HepG2 (cell line): ENCODE results near the gene TAS1R1. TPM values are rescaled to one million over a fixed set of nuclear protein-coding genes. Genes with fewer than 3 reads are reported as not detected.

Experiments used
- ATF3 ChIP-seq: sonication (generic); formaldehyde crosslinking; IDR thresholded peaks from 2 replicates; pipeline ENCODE4 v1.4.0; 2020; ENCODE audit warnings: missing genetic modification reagents
- EP300 ChIP-seq, 3 experiments: sonication (generic) in 1 of 3; formaldehyde crosslinking in 1 of 3; IDR thresholded peaks; 2 replicates each; pipeline versions ENCODE4 v1.5.1 to v1.6.1; 2011 to 2020; ENCODE audit warnings: low read depth in 2 of 3, low read length in 2 of 3, borderline replicate concordance in 1 of 3, improper control_type of control experiment in 1 of 3, mild to moderate bottlenecking in 1 of 3, missing genetic modification reagents in 1 of 3, moderate library complexity in 1 of 3
- FOXJ3 ChIP-seq: sonication (generic); formaldehyde crosslinking; IDR thresholded peaks from 2 replicates; pipeline ENCODE4 v1.4.0; 2020; ENCODE audit warnings: missing genetic modification reagents, mild to moderate bottlenecking, borderline replicate concordance
- HOXA5 ChIP-seq: sonication (generic); formaldehyde crosslinking; IDR thresholded peaks from 2 replicates; pipeline ENCODE4 v1.4.0; 2020; ENCODE audit warnings: missing genetic modification reagents
- MAX ChIP-seq: IDR thresholded peaks from 2 replicates; pipeline ENCODE4 v1.6.1; 2012; ENCODE audit warnings: inconsistent platforms
- PAXIP1 ChIP-seq: sonication (generic); formaldehyde crosslinking; conservative IDR thresholded peaks from 2 replicates; pipeline ENCODE4 v1.4.0; 2020; ENCODE audit warnings: mild to moderate bottlenecking, missing genetic modification reagents, moderate library complexity
- SPEN ChIP-seq: sonication (generic); formaldehyde crosslinking; IDR thresholded peaks from 2 replicates; pipeline ENCODE4 v1.5.1; 2020; ENCODE audit warnings: low read depth, mild to moderate bottlenecking, missing genetic modification reagents
- UBTF ChIP-seq: sonication (generic); formaldehyde crosslinking; IDR thresholded peaks from 2 replicates; pipeline ENCODE4 v1.4.0; 2020; ENCODE audit warnings: mild to moderate bottlenecking, missing genetic modification reagents
- ZNF280D ChIP-seq: sonication (generic); formaldehyde crosslinking; IDR thresholded peaks from 2 replicates; pipeline ENCODE4 v1.5.1; 2020; ENCODE audit warnings: mild to moderate bottlenecking, missing genetic modification reagents
- ZNF317 ChIP-seq: sonication (generic); formaldehyde crosslinking; IDR thresholded peaks from 2 replicates; pipeline ENCODE4 v1.5.0; 2020; ENCODE audit warnings: mild to moderate bottlenecking, missing genetic modification reagents
- ZNF597 ChIP-seq: sonication (generic); formaldehyde crosslinking; IDR thresholded peaks from 2 replicates; pipeline ENCODE4 v1.5.0; 2020; ENCODE audit warnings: missing genetic modification reagents
- ZNF704 ChIP-seq: sonication (generic); formaldehyde crosslinking; IDR thresholded peaks from 2 replicates; pipeline ENCODE4 v1.8.1; 2023; ENCODE audit warnings: mild to moderate bottlenecking, inconsistent platforms, moderate library complexity, missing genetic modification reagents, borderline replicate concordance
- ZNF784 ChIP-seq: sonication (generic); formaldehyde crosslinking; IDR thresholded peaks from 2 replicates; pipeline ENCODE4 v1.5.1; 2020; ENCODE audit warnings: missing genetic modification reagents, mild to moderate bottlenecking, borderline replicate concordance
- polyA plus RNA-seq, 8 experiments: library from polyadenylated mRNA; depleted of rRNA in 3 of 8; stranded (reverse) in 7 of 8; unstranded in 1 of 8; fragments of >200 nt; fragmentation: Illumina TruSeq in 4 of 8; extraction: Trizol in 4 of 8; gene quantifications; 2 replicates each; pipeline versions ENCODE4 v1.2.1 to v1.2.3, GENCODE V29; 2011 to 2016; ENCODE audit warnings: low read depth in 4 of 8, missing spikeins in 1 of 8, mixed read lengths in 1 of 8; ENCODE audit not compliant: insufficient read depth in 1 of 8
- total RNA-seq, 5 experiments: library from RNA; depleted of rRNA; stranded (reverse); fragments of >200 nt; fragmentation: Illumina TruSeq; extraction: Trizol; gene quantifications; 2 replicates each; pipeline ENCODE4 v1.2.3, GENCODE V29; 2016; ENCODE audit warnings: low read depth in 1 of 5

TAS1R1 gene
- total and polyA plus RNA-seq, 2 of the 13 experiments (the other 11 are each of a cell fraction or from before 2014, with no cell fraction given): 1.4 to 1.6 TPM

- TF ChIP-seq ZNF704 (CRISPR knock-in tag): 0 out of 2 replicates have a peak, but pooled peaks have one; percentile 33
- no peak; the same call in 1 of the 2 replicates for TF ChIP-seq HOXA5 (CRISPR knock-in tag)
- no peak for TF ChIP-seq ZNF280D (CRISPR knock-in tag)
- peak; percentile 88 for TF ChIP-seq UBTF (CRISPR knock-in tag)
- no peak for TF ChIP-seq FOXJ3 (CRISPR knock-in tag)
- TF ChIP-seq ZNF597: no peak
- no peak for TF ChIP-seq ATF3
- TF ChIP-seq MAX: peak; percentile 53
- no peak for TF ChIP-seq EP300 (IDR thresholded peaks at IDR 0.05; ENCODE audit: low read depth in 2 of 2, low read length in 2 of 2)
- no peak for TF ChIP-seq EP300 (CRISPR knock-in tag; IDR thresholded peaks at IDR 0.05; ENCODE audit: borderline replicate concordance)
- no peak for TF ChIP-seq PAXIP1 (CRISPR knock-in tag)
- TF ChIP-seq SPEN (CRISPR knock-in tag): peak; percentile 81
- peak; percentile 24; the same call in 1 of the 2 replicates for TF ChIP-seq ZNF784
- no peak for TF ChIP-seq ZNF317 (CRISPR knock-in tag)
Observed at GRCh38 chr1:6624710-6625583, 69.8 kb downstream of the TAS1R1 start, which contains the start of gene THAP3 (continued).
